LoVo (cell line): ENCODE measurements around the gene GDF2.

Experiments
- DNase-seq: peaks from one replicate; pipeline ENCODE4 v3.0.0-alpha.2; 2016; ENCODE audit warnings: low spot score

GDF2 gene

DNA sequence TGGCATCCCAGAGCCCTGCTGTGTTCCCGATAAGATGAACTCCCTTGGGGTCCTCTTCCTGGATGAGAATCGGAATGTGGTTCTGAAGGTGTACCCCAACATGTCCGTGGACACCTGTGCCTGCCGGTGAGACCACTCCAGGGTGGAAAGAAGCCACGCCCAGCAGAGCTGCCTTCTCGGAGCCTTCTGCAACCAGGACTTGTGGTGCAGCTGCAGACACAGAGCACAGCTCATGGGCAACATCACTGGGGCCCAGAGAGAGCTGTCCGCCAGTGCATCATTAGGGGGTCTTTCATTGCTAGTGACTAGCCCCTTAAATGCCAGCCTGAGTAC, 9.6 kb upstream of the GDF2 start:
- no peak for DNase-seq

DNA sequence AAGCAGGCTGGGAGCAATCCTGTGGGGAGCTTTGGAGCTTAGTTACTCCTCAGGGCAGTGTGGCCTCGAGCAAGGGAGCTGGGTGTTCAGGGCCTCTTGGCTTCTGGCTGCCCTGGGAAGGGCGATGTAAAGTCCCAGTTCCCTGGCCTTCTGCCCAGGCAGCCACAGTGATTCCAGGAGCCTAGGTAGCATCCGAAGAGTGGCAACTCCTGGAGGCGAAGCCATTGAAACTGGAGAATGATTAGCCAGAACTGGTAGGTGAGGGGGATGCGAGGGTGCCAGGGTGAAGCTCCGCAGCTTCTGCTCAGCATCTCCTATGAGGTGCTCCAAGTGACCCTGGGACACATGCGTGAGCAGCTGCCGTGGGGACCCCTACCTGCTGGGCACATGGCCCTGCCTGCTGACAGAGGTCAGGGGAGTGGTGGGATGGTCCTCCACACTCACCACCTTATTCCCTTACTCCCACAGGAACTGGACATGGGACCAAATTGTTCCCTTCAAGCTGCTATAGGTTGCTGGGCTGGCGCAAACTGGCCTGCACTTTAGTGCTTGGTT, 7.8 kb upstream of the GDF2 start:
- DNase-seq: no peak

DNA sequence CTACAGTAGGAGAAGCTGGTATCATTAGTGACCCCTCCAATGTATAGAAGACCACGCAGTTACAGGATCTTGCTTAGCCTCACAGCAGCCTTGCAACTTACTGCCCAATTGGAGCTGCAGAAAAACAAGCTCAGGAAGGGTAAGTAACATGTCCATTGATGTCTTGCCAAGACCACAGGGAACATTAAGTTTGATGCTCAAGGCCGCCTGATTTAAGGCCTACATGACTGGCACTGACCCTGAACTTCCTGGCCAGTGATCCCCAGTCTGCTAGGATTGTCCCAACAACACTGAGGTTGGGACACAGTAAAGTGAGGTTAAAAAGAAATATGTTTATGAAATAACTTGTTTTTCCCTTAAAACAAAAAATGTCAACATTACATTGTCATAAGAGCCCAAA, 6.8 kb upstream of the GDF2 start:
- DNase-seq: no peak

DNA sequence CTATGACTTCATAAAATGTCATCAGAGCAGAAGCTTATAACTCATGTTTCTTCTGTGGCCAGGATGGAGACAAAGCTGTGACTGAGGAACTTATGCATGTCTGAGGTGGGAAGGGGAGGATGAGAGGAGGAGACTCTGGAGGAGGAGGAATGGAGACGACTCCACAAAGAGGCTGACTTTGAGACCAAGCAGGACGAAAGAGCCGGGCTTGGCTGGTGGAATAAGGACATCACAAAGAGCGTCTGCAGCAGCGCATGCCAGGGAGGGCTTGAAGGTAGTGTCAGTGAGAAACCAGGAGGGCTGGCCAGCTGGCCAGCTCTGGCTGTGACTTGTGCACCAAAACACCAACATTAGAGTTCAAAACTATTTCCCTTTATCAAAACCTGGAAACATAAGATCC, 6.1 kb upstream of the GDF2 start:
- no peak for DNase-seq

DNA sequence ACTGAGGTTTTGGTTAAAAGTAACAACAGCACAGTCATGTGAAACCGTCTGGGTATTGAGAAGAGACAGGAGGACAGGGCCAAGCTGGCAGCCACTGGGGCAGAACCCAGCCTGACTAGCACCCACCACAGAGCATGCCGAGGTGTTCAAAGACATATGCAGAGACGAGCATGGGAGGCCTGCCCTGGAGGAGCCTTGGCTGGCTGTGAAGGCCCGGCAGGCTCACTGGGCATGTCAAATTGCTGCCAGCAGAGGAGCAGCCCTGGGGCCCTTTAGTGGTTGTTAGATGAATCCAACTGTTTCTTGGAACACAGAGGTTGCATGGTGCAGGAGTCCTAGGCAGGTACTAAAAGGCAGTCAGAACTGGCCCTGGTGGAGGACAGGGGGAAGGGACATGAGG, 5.0 kb upstream of the GDF2 start:
- no peak for DNase-seq

DNA sequence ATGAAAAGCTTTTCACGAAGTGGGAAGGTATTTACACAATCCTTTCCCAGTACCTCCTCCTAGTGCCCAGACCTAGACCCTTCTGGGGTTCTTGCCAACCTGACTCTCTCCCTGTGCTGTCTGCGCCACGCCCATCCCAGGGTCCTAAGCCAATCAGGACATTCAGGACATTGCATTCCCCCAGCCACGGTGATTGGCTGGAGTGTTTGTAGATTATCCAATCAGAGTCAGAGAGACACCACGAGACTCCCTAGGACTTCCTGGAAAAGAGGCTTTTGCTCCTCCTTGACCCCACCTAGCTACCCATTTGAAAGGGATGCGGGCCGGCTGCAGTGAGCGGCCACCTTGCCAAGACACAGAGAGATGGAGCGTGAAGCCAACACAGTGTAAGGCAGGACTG, 3.5 kb upstream of the GDF2 start:
- DNase-seq: no peak

DNA sequence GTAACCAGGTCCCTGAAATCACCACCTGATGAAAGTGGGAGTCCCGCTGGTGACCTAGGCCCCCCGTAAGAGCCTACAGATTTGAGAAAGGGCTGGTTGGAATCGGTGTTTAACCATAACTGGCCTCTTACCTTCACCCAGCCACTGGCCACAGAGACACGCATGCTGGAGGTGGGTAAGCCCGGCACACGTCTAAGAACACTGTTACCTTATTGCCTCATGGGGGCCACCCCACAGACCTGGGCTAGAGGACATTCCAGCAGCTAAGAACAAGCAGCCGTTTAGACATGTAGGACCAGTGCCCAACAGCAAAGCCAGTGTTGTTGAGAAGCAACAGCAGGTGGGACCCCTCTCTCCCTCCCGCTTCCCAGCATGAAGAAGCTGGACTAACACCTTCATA, 2.5 kb upstream of the GDF2 start:
- DNase-seq: no peak

DNA sequence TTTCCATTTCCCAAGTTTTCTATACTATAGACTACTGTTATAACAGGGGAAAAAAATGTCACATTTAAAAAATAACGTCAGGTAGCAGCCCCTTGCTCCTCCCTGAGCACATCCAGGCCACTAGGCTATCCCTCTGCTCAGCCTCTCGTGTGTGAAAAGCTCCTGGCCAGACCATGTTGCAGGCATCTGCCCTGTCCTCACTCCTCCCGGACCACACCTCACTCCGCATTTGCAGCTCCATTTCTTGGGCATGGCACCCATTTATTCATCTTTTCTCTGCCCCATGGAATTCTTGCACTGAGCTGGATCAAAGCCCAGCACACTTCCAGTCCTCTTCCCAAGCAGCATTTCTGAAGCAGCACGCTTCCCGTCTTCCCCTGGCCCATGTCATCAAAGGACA, 1.4 kb upstream of the GDF2 start:
- DNase-seq: no peak

DNA sequence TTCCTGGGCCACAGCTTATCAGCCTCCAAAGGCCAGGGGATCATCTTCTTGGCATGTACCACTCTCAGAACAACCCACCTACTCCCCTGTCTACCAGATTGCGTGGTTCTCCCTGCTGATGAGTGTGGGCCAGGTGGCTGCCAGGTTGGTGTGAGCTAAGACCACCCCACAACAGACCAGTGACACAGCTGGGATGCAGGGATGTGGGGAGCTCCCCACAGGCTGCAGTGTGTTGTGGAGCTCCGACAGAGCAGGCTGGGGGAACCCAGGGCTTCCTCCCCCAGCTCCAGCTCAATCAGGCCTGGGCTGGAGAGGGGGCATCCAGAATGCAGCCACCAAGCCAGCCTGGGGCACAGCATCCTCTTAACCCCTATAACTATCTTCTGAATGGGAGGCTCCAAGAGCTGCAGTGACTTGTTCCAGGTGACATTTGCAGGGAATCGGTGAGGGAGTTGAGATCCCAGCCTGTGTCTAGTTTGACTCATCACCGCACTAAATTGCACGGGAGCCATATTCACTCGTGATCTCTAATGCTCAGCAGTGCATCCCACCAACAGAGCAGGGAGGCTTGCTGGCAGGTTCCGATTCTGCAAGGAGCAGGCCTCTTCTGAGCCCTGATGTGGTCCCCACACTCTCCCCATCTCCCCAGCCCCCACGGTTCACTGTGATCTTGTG, 596 bp upstream of the GDF2 start:
- DNase-seq: no peak

DNA sequence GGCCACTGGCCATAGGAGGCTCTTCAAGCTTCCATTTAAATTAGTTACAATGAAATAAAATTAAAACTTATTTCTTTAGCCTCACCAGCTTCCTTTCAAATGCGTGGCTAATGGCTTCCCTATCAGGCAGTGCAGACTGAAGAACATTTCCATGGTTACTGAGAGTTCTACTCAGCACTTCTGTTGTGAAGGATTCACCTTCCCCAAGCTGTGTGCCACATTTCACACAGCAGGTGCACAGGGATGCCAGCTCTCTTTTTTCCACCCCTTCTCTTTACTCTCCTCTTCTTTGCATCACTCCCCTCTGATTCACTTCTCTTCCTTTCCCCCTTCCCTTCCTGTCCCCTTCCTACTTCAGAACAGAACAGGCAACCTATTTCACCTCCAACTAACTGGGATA, 833 bp downstream of the GDF2 start:
- no peak for DNase-seq

DNA sequence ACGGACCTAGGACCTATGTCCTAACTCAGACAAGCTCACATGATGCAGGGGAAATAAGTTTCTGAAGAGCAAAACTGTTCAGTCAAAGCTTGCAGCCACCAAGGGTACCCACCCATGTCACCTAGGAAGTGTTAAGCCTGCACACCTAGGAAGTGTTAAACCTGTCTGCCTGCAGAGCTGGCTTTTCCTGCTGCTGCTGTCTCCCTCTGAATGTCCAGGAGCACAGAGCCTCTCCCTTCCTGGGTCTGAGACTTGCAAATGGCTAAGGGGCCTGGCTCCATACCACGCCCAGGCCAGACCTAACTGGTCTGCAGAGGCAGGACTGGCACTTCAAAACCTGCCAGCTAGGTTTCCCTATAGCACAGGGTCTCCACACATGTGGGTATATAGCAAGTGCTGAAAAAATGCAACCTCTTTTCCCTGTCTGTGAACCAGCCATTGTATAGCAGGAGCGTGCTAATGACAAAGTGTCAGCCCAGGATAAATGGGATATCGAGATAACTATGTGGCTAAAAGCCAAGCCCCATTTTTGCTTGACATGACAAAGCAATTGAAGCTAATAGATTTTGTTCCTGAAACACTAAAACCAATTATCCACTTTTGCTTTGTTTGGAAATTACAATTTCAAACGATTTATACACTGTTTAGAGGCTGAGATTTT, 1.5 kb downstream of the GDF2 start:
- no peak for DNase-seq

DNA sequence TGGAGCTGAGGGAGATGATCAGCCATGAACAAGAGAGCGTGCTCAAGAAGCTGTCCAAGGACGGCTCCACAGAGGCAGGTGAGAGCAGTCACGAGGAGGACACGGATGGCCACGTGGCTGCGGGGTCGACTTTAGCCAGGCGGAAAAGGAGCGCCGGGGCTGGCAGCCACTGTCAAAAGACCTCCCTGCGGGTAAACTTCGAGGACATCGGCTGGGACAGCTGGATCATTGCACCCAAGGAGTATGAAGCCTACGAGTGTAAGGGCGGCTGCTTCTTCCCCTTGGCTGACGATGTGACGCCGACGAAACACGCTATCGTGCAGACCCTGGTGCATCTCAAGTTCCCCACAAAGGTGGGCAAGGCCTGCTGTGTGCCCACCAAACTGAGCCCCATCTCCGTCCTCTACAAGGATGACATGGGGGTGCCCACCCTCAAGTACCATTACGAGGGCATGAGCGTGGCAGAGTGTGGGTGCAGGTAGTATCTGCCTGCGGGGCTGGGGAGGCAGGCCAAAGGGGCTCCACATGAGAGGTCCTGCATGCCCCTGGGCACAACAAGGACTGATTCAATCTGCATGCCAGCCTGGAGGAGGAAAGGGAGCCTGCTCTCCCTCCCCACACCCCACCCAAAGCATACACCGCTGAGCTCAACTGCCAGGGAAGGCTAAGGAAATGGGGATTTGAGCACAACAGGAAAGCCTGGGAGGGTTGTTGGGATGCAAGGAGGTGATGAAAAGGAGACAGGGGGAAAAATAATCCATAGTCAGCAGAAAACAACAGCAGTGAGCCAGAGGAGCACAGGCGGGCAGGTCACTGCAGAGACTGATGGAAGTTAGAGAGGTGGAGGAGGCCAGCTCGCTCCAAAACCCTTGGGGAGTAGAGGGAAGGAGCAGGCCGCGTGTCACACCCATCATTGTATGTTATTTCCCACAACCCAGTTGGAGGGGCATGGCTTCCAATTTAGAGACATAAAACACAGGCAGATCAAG, 3.3 kb downstream of the GDF2 start:
- DNase-seq: no peak

DNA sequence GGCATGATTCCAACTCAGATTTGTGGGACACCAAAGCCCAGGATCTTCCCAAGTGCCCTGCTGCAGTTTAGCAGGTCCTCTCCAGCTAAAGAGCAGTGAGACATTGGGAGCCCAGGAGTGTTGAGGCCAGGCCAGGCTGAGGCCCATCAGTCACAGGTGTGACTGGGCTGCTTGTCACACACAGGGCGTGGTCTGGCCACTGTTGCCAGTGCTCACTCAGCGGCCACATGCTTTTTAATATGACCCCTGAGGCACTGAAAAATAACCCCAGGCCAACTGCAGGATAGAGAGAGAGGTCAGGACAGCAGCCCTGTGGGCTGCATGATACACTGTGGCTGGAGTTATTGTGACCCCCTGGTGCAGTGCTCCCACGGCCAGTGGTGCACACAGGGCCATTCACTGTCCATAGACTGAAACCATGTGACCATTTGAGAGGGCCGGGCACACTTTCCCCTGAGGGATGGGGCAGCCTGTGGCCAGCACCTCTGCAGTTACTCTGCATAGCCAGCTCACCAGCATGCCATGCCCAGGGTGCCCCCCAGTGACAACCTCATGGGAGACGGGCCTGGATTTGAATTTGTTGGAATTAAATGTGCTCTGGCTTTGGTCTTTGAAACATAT, 4.2 kb downstream of the GDF2 start:
- DNase-seq: peak; percentile 10

DNA sequence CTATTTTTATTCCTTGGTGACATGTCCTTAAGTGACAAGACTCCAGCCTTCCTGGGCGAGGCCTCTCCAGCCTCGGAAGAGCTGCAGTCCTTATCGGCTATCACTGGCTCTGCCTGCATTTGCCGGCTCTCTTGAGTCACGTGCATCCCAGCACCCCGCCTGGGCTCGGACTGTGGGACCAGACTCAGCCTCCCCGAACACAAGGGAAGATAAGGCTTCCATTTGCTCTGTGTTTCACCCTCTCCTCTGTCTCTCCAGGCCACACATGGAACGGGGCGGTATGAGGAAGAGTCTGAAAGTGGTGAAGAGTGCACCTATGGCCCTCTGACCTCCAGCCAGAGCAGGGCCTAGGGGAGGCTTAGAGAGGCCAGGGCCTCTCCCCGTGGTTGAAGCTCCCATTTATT, 4.7 kb downstream of the GDF2 start:
- DNase-seq: no peak

DNA sequence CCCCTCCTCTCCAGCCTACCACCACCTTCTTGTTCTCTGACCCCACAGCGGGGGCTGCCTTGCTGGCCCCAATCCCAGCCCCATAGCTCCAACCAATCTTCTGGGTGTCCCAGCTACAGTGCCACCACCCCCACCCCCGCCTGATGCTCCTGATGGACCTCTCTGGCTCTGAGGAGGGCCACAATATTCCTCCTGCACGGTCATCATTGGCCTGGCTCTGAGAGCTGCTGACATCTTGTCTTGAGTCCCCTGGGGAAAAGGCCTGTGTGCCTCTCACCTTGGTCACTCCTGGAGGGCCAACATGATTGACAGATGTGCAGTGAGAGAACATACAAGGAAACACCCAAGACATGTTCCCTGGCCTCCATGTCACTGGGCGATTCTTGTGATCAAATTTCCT, 7.6 kb downstream of the GDF2 start:
- no peak for DNase-seq

DNA sequence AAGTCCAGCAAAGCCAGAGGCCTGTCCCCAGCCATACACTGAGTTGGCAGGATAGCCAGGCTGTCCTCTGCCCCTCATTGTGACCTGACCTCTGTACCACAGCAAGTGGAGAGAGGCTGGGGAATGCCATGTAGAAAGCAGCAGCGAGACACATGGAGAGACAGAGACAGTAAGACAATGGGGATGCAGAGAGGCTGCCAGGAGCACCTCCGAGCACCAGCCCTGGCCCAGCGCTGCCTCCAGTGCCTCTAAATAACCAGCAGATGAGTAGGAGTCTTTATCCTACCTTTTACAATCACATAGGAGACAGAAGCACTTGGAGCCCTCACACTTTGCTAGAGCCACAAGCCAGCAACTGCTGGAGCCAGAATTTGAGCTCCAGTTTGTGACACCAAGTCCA, 8.1 kb downstream of the GDF2 start:
- DNase-seq: no peak

DNA sequence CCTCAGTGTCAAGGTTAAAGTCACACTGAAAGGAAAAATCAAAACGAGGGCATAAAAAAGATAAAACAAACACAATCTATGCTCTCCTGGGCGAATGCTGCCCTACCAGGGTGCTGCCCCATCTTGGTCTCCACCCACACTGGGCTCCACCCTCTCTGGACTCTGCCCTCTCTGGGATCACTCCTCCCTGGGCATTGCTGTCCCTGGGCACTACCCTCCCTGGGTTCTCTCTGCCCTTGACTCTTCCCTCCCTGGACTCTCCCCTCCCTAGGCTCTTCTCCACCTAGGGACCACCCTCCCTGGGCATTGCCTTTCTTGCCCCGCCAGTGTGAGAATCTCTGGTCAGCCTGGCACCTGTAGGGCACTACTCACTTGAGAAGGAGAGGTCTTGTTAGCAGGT, 8.6 kb downstream of the GDF2 start:
- DNase-seq: peak; percentile 56

DNA sequence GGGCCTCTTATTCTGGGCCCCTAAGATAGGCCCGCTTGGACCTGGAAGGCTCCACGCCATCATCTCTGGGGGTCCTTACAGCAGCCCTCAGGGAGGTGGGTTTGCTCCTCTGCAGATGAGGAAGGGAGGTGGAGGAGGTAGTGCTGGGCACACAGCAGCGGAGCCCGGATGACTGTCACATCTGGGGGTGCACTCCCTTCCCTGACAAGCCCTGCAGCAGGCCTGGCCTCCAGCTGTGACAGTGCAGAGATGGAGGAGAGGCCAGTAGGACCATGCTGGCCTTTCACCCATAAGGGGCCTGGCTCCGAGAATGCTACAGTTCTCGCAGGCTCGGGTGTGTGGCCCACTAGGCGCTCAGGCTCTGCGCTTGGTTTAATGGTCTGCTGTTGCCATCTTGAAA, 9.2 kb downstream of the GDF2 start:
- DNase-seq: no peak

DNA sequence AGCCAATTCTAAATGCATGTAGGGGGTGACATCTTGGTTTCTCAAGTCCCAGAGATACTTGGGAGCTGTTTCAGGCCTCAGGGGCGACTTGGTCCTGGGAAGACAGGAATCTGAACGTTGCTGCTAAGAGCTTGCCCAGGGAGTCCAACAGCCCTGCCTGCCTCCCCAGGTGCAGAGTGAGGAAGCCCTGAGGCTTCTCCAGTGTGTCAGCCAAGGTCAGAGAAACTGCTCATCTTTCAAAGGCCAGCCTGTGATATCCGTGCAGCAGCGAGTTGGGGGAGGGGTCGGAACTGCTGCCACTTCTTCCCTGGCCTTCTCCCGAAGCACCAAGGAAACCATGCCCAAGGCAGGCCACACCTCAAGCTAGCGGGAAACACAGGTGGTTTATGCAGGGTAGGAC, 9.7 kb downstream of the GDF2 start:
- DNase-seq: no peak

DNA sequence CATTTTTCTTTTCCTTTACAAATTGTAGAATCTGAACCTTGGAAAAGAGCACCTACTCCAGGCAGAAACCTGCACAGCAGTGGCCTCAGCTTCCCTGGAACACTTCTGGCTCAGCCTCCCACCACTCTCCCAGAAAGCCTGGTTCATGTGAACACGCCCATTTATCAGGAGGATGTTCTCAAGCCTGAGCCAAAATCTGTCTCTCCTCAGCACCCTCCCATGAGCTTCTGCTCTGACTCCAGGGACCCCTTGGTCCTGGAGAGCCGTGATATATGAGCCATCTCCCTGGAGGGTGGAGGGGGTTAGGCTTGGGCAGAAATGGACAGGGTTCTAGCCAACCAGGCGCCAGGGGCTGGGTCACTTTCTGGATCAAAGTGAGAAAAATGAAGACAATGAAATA, 10.1 kb downstream of the GDF2 start:
- no peak for DNase-seq

DNA sequence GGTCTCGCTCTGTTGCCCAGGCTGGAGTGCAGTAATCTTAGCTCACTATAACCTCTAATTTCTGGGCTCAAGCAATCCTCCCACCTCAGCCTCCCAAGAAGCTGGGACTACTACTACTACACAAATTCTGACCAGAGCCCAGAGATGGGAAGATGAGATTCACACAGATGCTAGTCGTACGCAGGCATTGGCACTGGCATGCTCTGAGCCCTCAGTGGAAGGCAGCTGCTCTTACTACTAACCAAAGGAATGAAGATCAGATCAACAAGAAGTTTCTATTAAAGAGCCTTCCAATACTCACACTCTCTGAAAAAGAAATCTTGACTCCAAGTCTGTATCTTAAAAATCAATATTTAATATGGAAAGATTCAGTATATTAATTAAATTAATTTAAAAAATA, 10.7 kb downstream of the GDF2 start:
- no peak for DNase-seq

DNA sequence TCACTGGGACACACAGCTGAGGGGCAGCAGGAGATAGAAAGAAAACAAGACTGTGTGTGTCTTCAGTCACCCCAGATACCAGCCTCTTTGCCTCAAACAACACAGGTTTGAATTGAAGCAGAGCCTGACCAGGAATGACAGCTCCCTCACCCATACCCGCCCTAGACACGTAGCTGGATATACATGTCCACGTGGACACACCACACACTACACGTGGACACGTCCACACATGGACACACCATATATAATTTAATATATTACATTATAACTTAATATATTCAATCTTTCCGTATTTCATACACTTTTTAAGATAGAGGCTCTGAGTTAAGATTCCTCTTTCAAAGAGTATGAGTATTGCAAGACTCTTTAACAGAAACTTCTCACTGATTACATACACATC, 11.3 kb downstream of the GDF2 start:
- no peak for DNase-seq
